ENCODE data around the gene TMEM252.

TMEM252 gene

GRCh38 chr9:68541568-68541967 is 885 bp upstream of the TMEM252 start:
- DNase-seq: no peak

GRCh38 chr9:68538200-68538599 is 2.5 kb downstream of the TMEM252 start:
- no peak for DNase-seq

GRCh38 chr9:68537616-68537880 is 3.1 kb downstream of the TMEM252 start:
- DNase-seq: no peak

- no peak for DNase-seq
Measured at GRCh38 chr9:68536876-68537615, 3.6 kb downstream of the TMEM252 start.

DNA sequence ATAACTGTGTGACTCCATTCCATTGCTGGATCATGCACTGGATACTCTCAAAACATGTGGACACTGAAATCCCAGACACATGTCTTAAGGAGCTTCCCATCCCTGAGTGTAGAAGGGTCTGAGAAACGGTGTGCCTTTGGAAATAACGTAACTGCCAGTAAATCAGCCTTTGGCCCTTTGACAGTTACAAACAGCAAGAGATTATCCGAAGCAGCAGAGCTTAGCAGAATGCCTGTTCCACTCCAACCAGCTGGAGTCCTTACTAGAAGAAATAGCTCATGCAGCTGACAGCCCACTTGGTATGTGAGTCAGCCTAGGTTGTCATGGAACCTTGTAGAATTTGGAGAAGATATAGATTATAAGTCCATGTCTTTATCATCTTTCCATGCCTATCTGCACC is 7.0 kb downstream of the TMEM252 start:
- no peak for DNase-seq

- no peak for DNase-seq
Measured at GRCh38 chr9:68532131-68532530, 8.6 kb downstream of the TMEM252 start.

DNA sequence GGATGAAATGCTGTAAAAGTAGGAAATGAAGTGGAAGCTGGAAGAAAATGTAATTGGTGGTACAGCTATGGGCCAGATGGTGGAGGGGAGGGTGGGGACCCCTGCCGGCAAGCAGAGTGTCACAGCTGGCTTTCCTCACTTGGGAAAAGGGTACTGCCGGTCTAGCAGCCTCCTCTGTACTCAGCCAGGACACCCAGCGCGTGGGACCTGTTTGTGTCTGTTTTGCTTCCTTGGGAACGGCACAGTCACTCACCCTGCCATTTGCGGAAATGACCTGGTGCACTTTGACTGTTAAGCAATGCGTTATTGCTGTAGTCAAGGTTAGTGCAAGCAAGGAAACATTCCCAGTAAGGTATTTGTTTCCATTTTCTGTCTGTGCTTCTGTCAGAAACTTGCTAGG is 10.1 kb downstream of the TMEM252 start:
- DNase-seq: no peak

DNA sequence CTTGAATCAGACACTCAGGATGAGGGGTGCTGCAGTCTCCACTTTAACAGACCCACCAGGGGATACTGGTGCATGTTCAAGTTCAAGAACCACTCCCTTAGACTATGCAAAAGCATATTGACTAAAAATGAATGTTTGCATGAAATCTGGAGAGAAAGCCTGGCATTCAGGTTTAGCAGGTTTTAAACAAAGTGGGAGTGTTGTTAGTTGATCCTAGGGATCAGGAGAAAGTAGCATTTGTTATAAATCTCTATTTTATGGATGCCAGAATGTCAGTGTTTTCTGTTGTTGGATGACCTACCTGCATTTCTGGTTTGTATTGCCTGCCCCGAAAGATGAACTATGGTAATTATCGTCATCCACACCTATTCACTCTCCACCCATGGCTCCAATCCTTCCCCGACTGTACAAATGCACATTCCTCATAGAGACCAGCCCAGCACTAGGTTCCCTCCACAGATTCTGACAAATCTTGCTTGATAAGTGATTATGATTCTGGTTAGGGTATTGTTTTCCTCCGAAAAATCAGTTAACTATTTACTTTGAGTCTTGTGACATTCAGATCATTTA is 17.2 kb downstream of the TMEM252 start:
- DNase-seq: no peak

GRCh38 chr9:68522954-68523353 is 17.7 kb downstream of the TMEM252 start:
- no peak for DNase-seq

DNA sequence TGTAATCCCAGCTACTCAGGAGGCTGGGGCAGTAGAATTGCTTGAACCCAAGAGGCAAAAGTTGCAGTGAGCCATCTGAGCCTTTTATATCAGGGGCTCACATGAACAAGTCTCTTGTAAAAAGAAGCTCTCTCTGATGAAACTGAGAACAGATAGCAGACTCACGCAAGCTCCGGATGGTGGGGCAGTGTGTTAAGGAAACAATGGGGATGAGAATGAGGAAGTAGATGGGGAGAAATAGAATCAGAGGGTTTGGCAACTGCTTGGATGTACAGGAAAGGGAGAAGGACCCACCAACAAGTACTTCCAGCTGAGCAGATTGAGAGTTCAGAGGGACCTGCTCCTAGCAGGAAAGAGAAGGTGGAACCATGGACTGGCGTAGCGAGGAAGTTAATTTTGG is 18.6 kb downstream of the TMEM252 start:
- no peak for DNase-seq

DNA sequence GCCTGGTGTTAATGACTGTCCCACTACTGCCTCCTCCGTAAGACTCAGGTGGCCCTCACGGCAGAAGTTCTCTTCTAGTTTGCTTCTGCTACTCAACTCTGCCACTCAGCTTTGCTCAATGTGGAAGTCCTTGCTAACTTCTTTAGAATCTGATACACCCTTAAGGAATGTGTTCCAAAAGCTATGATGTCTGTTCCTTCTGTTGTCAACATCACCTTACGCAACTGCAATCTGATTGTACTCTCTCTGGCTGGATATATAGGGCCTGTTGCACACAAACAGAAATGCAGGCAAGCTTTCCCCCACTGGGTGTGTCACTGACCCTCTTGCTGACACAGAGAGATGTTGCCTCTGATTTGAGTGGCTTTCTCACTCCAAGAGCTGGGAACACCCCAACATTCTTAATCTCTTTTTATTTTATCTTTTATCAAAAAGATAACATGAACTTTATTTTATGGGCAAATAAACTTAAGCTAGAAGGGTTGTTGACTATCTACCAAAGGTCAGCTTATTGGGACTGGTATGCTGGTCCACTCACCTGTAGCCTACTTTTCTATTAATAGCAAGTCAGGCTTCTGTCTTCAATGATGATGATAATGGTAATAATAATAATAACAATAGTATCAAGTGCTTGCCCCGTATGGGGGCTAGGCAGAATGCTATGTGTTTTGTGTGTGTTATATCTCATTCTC is 25.2 kb downstream of the TMEM252 start:
- DNase-seq: peak; percentile 22

- DNase-seq: no peak
Measured at GRCh38 chr9:68513981-68514380, 26.7 kb downstream of the TMEM252 start.

DNA sequence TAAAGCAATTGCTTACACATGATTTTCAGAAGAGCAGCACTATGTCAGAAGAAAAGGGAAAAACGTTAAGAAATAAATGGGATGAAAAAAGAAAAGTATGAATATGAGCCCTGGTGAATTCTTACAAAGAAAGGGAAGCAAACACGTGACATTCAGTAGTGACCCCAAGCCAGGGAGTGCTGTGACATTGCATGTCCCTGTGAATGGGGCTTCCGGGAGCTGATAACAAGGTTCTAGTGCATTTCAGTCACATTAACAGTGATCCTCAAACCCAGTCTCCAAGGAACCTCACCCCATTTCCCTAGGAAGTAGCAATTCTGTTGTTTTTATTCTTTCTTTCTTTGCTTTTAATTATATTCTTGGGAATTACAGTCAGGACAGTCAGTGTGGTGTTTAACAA is 27.3 kb downstream of the TMEM252 start:
- DNase-seq: no peak

GRCh38 chr9:68509689-68510088 is 31.0 kb downstream of the TMEM252 start:
- DNase-seq: no peak

- DNase-seq: no peak
Measured at GRCh38 chr9:68508547-68508946, 32.1 kb downstream of the TMEM252 start.

GRCh38 chr9:68507806-68508145 is 32.9 kb downstream of the TMEM252 start:
- DNase-seq: no peak

GRCh38 chr9:68507130-68507805 is 33.4 kb downstream of the TMEM252 start:
- peak; percentile 10 for DNase-seq

DNA sequence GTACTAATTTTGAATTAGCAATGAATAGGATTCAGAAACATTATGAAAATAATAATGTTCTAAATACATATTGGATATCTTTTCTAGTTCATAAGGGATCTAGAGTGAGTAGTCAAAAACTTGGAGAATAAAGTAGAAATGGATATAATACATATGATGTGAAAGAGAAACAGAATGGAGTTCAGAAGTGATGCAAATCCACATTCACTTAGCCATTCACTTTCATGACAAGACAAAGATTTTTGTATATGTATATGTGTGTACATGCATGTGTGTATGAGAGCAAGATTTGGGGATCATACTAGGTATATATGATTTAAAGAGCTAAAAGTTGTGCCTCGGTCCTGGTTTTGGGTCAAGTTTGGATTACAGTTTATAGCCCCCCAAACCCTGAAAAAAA is 34.1 kb downstream of the TMEM252 start:
- no peak for DNase-seq

GRCh38 chr9:68505681-68506409 is 34.8 kb downstream of the TMEM252 start:
- no peak for DNase-seq

GRCh38 chr9:68502279-68502678 is 38.4 kb downstream of the TMEM252 start:
- DNase-seq: no peak

- DNase-seq: peak; percentile 45
Measured at GRCh38 chr9:68500457-68501381, 40.0 kb downstream of the TMEM252 start.

DNA sequence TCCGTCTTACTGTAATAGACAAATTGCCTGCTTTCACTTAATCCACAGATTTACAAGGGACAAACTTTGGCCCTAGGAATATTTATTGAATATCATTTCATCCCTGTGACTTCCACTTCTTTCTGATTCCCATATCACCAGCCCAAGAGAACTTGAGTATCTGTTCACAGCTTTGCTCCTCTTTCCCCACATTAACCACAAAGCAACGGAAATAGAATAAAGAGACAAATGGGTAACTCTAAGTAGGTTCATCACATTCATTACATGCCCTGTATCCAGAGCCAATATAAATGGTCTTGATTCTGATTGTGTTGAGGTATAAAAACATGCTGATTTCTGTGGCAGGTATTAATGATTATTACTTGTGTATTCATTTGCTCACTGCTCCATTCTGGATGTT is 41.9 kb downstream of the TMEM252 start:
- DNase-seq: no peak
